ENCODE results near the gene ANKFY1. TPM values are rescaled to one million over a fixed set of nuclear protein-coding genes. Genes with fewer than 3 reads are reported as not detected.

The ANKFY1 gene
- total RNA-seq, 1 experiment from 2014 or later: 18.5 TPM

- Histone ChIP-seq H3K9me3 (ENCODE audit: low read length) (no peaks in the 10 kb centered on the region), H3K9ac (ENCODE audit: low read length) (no peak overlapping the region), H3K36me3 (ENCODE audit: low read depth, low read length) (no peaks in the 10 kb centered on the region; the same call in 1 of the 2 replicates), H3K4me2 (ENCODE audit: low read length) (no peak overlapping the region), H3K9me2 (replicated peaks; ENCODE audit: low read length) (no peaks in the 10 kb centered on the region), H3K27me3 (ENCODE audit: low read length) (no peaks in the 10 kb centered on the region), H3F3A (ENCODE audit: low read length, unreplicated experiment) (no peaks in the 10 kb centered on the region), H3K79me2 (ENCODE audit: low read length) (no peaks in the 10 kb centered on the region), H3K4me1 (ENCODE audit: insufficient read depth, low read length) (no peaks in the 10 kb centered on the region), H2AFZ (ENCODE audit: low read length) (no peak overlapping the region), H4K20me1 (ENCODE audit: low read length) (no peaks in the 10 kb centered on the region), H3K4me3 (ENCODE audit: low read length) (no peak overlapping the region), H3K27ac (ENCODE audit: low read length) (no peak overlapping the region)
- DNase-seq (no peak), ATAC-seq (no peak)
- ChIA-PET CTCF (no interaction called here), POLR2A (ENCODE audit: unreplicated experiment) (no interaction called here)
- no TSS peak for BruUV-seq (replicated peaks)
- TF ChIP-seq, protein P1, sequence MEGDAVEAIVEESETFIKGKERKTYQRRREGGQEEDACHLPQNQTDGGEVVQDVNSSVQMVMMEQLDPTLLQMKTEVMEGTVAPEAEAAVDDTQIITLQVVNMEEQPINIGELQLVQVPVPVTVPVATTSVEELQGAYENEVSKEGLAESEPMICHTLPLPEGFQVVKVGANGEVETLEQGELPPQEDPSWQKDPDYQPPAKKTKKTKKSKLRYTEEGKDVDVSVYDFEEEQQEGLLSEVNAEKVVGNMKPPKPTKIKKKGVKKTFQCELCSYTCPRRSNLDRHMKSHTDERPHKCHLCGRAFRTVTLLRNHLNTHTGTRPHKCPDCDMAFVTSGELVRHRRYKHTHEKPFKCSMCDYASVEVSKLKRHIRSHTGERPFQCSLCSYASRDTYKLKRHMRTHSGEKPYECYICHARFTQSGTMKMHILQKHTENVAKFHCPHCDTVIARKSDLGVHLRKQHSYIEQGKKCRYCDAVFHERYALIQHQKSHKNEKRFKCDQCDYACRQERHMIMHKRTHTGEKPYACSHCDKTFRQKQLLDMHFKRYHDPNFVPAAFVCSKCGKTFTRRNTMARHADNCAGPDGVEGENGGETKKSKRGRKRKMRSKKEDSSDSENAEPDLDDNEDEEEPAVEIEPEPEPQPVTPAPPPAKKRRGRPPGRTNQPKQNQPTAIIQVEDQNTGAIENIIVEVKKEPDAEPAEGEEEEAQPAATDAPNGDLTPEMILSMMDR (conservative IDR thresholded peaks at IDR 0.05; ENCODE audit: low read depth, low read length): no peak
- no peak for TF ChIP-seq EZH2 (IDR thresholded peaks at IDR 0.05; ENCODE audit: low read length, unreplicated experiment)
- TF ChIP-seq EZH2phosphoT487 (IDR thresholded peaks at IDR 0.05; ENCODE audit: borderline replicate concordance, low read length): no peak
- intact Hi-C loops (cut with micrococcal nuclease): no loop called here
Measured at GRCh38 chr17:4221163-4221562, 42.6 kb downstream of the ANKFY1 start.

DNA sequence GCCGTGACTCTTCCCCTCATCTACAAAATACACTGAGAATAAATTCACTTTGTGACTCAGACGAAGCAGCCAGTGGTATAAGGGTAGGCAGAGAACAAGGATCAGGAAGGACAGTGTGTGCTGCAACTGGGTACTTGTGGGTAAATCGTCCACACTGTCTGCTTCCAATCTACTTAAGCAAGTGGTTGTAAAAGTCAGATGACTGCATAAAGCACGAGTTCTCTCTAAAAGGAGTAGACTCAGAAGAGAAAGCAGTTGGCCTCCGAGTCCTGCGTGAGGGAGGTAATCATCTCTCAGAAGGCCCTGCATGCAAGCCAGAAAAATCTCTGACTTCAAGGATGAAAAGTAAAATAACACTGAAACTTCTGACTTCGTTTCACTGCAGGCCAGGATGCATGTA, 43.1 kb downstream of the ANKFY1 start:
- Histone ChIP-seq H3K79me2 (ENCODE audit: low read length) (no peaks in the 10 kb centered on the region), H3K36me3 (ENCODE audit: low read depth, low read length) (no peaks in the 10 kb centered on the region; the same call in 1 of the 2 replicates), H3F3A (ENCODE audit: low read length, unreplicated experiment) (no peaks in the 10 kb centered on the region), H4K20me1 (ENCODE audit: low read length) (no peaks in the 10 kb centered on the region), H3K9me3 (ENCODE audit: low read length) (no peaks in the 10 kb centered on the region), H2AFZ (ENCODE audit: low read length) (no peak overlapping the region), H3K27me3 (ENCODE audit: low read length) (no peaks in the 10 kb centered on the region), H3K4me3 (ENCODE audit: low read length) (no peak overlapping the region), H3K4me2 (ENCODE audit: low read length) (no peak overlapping the region), H3K9ac (ENCODE audit: low read length) (no peak overlapping the region), H3K27ac (ENCODE audit: low read length) (no peak overlapping the region), H3K9me2 (replicated peaks; ENCODE audit: low read length) (no peaks in the 10 kb centered on the region), H3K4me1 (ENCODE audit: insufficient read depth, low read length) (no peaks in the 10 kb centered on the region)
- TF ChIP-seq EZH2phosphoT487 (IDR thresholded peaks at IDR 0.05; ENCODE audit: borderline replicate concordance, low read length): no peak
- TF ChIP-seq EZH2 (IDR thresholded peaks at IDR 0.05; ENCODE audit: low read length, unreplicated experiment): no peak
- TF ChIP-seq, protein P1 (conservative IDR thresholded peaks at IDR 0.05; ENCODE audit: low read depth, low read length): no peak
- no TSS peak for BruUV-seq (replicated peaks)
- intact Hi-C loops (cut with micrococcal nuclease): no loop called here
- POLR2A ChIA-PET (ENCODE audit: unreplicated experiment): no interaction called here
- DNase-seq (no peak), ATAC-seq (no peak)
- CTCF ChIA-PET: no interaction called here

- no peaks in the 10 kb centered on the region; the same call in 1 of the 2 replicates for H3K36me3 ChIP-seq (ENCODE audit: low read depth, low read length)
- TF ChIP-seq EZH2phosphoT487 (IDR thresholded peaks at IDR 0.05; ENCODE audit: borderline replicate concordance, low read length): no peak
- TF ChIP-seq EZH2 (IDR thresholded peaks at IDR 0.05; ENCODE audit: low read length, unreplicated experiment): no peak
- TF ChIP-seq, protein P1 (conservative IDR thresholded peaks at IDR 0.05; ENCODE audit: low read depth, low read length): no peak
- ATAC-seq (no peak), DNase-seq (no peak)
- H3K4me1 ChIP-seq (ENCODE audit: insufficient read depth, low read length): no peaks in the 10 kb centered on the region
- no peak overlapping the region for H3K4me3 ChIP-seq (ENCODE audit: low read length)
- H3K9me3 ChIP-seq (ENCODE audit: low read length): no peaks in the 10 kb centered on the region
- intact Hi-C loops (cut with micrococcal nuclease): loop anchor here (5.0 kb wide), 1 partner anchor 148 kb away; the partner anchor contains the start of gene UBE2G1
- no peaks in the 10 kb centered on the region for H3K79me2 ChIP-seq (ENCODE audit: low read length)
- no peak overlapping the region for H2AFZ ChIP-seq (ENCODE audit: low read length)
- POLR2A ChIA-PET (ENCODE audit: unreplicated experiment): no interaction called here
- no peak overlapping the region for H3K27ac ChIP-seq (ENCODE audit: low read length)
- no peaks in the 10 kb centered on the region for H3K27me3 ChIP-seq (ENCODE audit: low read length)
- H3K9me2 ChIP-seq (replicated peaks; ENCODE audit: low read length): no peaks in the 10 kb centered on the region
- H3K9ac ChIP-seq (ENCODE audit: low read length): no peak overlapping the region
- no peak overlapping the region for H3K4me2 ChIP-seq (ENCODE audit: low read length)
- no peaks in the 10 kb centered on the region for H4K20me1 ChIP-seq (ENCODE audit: low read length)
- H3F3A ChIP-seq (ENCODE audit: low read length, unreplicated experiment): no peaks in the 10 kb centered on the region
- no TSS peak for BruUV-seq (replicated peaks)
- CTCF ChIA-PET: no interaction called here
Measured at GRCh38 chr17:4219241-4219640, 44.5 kb downstream of the ANKFY1 start.

Measured in PC-3 (cell line).